ENCODE results near the gene NPAT.

NPAT gene

GRCh38 chr11:108222574-108223347 lies at the start of gene NPAT, which contains the start of gene ATM:
Gene NPAT, minus strand, starts transcription at chr11:108222638. Its CDS starts 102 bp downstream, at chr11:108222536.
Gene ATM, plus strand, starts transcription at chr11:108223067. Its CDS starts 4,558 bp downstream, at chr11:108227625.
- DNase-seq: peak; percentile 97

GRCh38 chr11:108269583-108269982 lies 47.1 kb upstream of the NPAT start:
- no peak for DNase-seq

- DNase-seq: no peak
Measured at GRCh38 chr11:108253176-108253575, 30.7 kb upstream of the NPAT start.

DNA sequence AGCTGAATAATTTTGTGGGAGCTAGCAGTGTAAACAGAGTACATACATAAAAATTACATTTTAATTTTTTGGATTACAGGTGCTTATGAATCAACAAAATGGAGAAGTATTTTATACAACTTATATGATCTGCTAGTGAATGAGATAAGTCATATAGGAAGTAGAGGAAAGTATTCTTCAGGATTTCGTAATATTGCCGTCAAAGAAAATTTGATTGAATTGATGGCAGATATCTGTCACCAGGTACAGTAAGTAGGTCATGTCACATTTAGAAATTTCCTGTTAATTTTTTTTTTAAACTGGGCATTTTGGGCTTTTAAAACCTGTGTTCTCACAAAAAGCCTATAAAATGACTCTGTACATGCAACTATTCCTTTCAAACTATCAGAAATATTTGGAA lies 24.4 kb upstream of the NPAT start:
- DNase-seq: no peak

DNA sequence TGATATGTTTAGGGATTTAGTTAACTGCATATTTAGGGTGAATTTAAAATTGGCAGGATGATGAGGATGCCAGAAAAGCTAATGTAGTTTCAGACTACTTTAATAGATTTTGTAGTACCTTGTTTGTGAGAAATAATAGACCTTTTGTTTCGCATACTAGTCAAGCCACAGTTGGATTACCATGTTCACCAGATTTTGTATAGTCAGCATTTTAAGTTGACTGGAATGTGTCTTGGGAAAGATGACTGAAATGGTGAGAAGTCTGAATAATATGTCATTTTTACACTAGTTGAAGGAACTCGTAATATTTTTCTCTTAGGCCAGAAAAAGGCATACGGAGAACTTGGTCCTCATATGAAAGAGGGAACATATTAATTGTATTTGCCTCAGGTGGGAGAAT lies 23.9 kb upstream of the NPAT start:
- DNase-seq: no peak

DNA sequence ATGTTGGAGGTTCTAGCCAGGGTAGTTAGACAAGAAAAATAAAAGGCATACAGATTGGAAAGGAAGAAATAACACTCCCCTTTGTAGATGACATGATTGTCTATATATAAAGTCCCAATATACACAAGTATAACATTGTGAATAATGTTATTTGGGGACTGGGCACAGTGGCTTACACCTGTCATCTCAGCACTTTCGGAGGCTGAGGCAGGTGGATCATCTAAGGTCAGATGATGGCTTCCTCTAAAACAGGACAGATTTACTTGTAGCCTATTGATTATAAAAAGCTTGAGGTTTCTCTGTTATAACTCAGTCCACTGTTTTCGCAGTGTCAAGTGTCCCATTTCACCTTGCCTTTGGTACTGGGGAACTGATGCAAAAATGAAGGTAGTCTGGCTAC lies 20.0 kb upstream of the NPAT start:
- DNase-seq: no peak

DNA sequence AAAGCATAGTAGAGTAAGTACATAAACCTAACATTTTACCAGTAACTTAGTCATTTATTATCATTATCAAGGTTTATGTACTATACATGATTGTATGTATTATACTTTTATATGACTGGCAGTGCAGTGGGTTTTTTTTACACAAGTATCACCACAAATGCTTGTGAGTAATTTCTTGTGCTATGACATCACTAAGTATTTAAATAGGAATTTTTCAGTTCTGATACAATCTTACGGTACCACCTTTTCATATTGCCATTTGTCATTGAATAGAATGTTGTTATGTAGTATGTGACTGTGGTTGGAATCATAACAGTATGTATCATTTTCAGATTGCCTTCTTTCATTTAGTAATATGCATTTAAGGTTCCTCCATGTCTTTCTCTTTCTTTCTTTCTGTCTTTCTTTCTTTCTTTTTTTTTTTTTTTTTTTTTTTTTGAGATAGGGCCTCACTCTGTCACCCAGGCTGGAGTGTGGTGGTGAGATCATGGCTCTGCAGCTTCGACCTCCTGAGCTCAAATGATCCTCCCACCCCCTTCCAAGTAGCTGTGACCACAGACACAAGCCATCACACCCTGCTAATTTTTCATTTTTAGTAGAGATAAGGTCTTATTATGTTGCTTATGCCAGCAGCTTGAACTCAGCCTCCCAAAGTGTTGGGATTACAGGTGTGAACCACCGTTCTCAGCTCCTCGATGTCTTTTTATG lies 19.0 kb upstream of the NPAT start:
- DNase-seq: no peak

DNA sequence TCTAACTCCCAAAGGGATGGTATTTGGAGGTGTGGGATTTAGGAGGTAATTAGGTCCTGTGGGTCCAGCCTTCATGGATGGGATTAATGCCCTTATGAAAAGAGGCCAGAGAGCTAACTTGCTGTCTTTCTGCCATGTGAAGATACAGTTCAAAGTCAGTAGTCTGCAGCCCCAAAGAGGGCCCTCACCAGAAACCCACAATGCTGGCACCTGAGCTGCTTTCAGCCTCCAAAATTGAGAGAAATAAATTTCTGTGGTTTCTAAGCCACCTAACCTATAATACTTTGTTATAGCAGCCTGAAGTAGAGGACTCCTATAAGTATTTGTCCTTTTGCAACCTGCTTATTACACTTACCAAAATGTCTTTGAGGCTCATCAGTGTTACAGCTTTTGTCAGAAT lies 16.6 kb upstream of the NPAT start:
- no peak for DNase-seq

DNA sequence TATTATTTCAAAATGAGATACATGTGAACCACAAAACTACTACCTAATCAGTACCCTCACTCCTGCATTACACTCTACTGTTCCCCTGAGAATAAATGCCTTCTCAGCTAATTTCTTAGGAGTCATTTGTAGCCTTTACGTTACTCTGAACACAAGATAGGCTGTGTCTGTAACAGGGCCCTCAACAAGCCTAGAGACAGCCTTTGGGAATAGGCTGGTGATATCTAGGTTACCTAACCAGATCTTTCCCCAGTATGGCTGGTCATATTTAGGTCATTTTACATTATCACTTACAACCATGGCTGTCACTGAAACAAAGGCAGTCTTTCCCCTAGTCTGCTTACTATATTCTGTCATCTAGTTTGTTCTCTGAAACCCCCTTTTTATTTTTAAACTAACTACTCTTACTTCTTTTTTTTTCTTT lies 14.6 kb upstream of the NPAT start:
- DNase-seq: no peak

DNA sequence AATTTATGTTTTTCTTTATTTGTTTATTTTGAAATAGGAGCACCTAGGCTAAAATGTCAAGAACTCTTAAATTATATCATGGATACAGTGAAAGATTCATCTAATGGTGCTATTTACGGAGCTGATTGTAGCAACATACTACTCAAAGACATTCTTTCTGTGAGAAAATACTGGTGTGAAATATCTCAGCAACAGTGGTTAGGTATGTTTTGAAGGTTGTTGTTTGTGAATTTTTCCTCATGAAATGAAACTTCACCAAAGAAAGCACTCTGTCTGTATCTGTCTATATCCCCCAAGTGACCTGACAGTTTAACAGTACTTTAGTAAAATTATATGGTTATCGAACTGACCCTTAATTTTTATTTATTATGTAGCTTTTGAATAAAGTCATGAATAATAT lies 13.2 kb upstream of the NPAT start:
- DNase-seq: no peak

DNA sequence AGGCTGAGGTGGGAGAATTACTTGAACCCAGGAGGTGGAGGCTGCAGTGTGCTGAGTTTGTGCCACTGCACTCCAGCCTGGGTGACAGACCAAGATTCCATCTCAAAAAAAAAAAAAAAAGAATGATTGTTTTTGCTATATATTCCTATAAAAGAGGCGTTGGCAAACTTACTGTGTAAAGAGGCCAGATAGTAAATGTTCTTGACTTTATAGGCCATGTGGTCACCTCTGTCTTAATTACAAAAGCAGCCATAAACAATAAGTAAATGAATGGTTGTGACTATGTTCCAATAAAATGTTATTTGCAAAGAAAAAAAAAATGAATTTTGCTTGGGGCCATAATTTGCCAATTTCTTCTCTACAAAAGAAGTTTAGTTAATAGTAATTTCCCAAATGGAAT lies 12.8 kb upstream of the NPAT start:
- DNase-seq: no peak

DNA sequence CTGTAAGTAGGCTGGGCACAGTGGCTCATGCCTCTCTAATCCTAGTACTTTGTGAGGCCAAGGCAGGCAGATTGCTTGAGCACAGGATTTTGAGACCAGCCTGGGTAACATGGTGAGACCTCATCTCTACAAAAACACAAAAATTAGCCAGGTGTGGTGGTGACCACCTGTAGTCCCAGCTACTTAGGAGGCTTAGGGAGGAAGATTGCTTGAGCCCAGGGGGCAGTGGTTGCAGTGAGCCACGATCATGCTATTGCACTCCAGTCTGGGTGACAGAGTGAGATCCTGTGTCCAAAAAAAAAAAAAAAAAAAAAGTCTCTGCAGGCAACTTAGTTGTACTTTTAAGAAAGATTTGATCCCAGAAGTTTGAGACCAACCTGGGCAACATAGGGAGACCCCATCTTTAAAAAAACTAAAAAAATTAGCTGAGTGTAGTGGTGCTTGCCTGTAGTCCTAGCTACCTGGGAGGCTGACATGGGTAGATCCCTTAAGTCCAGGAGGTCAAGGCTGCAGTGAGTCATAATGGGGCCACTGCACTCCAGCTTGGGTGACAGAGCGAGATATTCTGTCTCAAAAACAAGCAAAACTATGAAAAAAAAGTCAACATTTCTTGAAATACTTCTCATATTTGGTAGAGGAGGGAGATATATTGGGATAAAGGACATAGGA lies 11.0 kb upstream of the NPAT start:
- no peak for DNase-seq

DNA sequence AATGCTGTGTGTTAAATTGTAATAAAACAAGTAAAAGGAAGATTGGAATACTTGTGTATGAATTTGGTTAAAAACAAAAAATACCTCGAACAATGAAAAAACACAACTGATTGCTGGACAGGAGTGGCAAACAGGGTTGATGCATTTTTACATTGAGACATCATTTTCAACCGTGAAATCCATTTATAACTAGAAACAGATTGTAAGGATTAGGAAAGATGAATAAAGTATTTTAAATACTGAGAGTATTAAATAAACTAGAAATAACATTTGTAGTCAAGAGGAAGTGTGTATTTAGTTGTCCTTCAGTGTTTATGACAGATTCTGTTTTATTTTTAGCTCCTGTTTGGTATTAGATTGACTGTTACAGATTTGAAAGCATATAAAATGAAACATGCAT lies 5.8 kb upstream of the NPAT start:
- DNase-seq: no peak

DNA sequence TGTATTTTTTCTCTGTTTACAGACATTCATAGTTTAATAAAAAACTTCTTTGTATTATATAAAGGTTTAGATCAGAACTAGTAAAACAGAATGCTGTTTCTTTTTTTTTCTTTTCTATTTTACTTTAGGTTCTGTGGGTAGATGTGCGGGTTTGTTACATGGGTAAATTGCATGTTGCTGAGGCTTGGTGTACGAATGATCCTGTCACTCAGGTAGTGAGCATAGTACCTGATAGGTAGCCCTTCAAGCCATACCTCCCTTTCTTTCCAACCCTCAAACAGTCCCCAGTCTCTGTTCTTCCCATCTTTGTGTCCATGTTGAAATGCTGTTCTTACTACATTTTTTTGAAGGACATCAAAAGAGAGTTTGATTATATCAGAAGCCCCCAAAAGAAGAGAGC lies 3.6 kb upstream of the NPAT start:
- no peak for DNase-seq

GRCh38 chr11:108224911-108225786 lies 2.7 kb upstream of the NPAT start:
- DNase-seq: no peak

- no peak for DNase-seq
Measured at GRCh38 chr11:108224366-108224765, 1.9 kb upstream of the NPAT start.

GRCh38 chr11:108223348-108224149 lies 1.1 kb upstream of the NPAT start:
- DNase-seq: no peak

DNA sequence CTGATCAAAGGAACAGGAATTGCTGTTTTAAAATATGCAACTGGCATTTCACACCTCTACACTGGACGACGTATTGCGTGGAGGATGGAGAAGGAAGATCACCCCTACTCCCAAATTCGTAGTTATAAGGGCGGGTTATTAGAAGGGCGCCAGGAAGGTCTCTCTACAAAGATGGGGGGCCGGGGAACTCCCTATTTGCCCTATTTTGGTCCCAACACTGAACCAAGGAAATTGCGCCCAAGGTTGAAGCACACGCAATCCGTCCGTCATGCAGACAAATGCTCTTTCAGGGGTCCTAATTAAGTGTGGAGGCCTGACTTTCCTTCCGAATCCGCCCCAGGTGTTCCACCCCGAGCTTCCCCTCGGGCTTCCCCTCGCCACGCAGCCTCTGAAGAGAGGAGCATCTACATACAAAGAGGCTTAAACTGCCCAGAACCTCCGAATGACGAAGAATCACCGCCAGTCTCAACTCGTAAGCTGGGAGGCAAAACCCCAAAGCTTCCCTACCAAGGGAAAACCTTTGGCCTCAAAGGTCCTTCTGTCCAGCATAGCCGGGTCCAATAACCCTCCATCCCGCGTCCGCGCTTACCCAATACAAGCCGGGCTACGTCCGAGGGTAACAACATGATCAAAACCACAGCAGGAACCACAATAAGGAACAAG lies 396 bp downstream of the NPAT start:
- peak; percentile 10 for DNase-seq

- no peak for DNase-seq
Measured at GRCh38 chr11:108221371-108221770, 1.1 kb downstream of the NPAT start.

- no peak for DNase-seq
Measured at GRCh38 chr11:108220721-108221336, 1.6 kb downstream of the NPAT start.

Data from NCI-H2171 (cell line).